GM12878 (cell line): ENCODE measurements around the gene H2AZ1. TPM values are rescaled to one million over a fixed set of nuclear protein-coding genes. Genes with fewer than 3 reads are reported as not detected.

Experiments
- BACH1 ChIP-seq: fragments of 450-650 bp; IDR thresholded peaks from 2 replicates; pipeline ENCODE4 v1.6.1; 2017; ENCODE audit warnings: mild to moderate bottlenecking, borderline replicate concordance
- BMI1 ChIP-seq: fragments of 450-650 bp; IDR thresholded peaks from 2 replicates; pipeline ENCODE4 v1.6.1; 2016; ENCODE audit warnings: mild to moderate bottlenecking, moderate library complexity, borderline replicate concordance
- CHD4 ChIP-seq: fragments of 200-600 bp; sonication (generic); IDR thresholded peaks from 2 replicates; pipeline ENCODE4 v1.6.1; 2016; ENCODE audit warnings: mild to moderate bottlenecking
- FOXM1 ChIP-seq: IDR thresholded peaks from 2 replicates; pipeline ENCODE4 v1.6.1; 2012; ENCODE audit warnings: low read depth, mild to moderate bottlenecking, inconsistent platforms, low read length, moderate library complexity
- MTA2 ChIP-seq: fragments of 450-650 bp; IDR thresholded peaks from 2 replicates; pipeline ENCODE4 v1.6.1; 2016; ENCODE audit warnings: low read depth, mild to moderate bottlenecking, moderate library complexity
- MYC ChIP-seq: IDR thresholded peaks from 2 replicates; pipeline ENCODE4 v1.6.1; 2011; ENCODE audit warnings: mild to moderate bottlenecking, low read length, moderate library complexity, inconsistent platforms; ENCODE audit not compliant: insufficient read depth, insufficient replicate concordance, insufficient read length, severe bottlenecking
- NRF1 ChIP-seq: conservative IDR thresholded peaks from 2 replicates; pipeline ENCODE4 v1.6.1; 2011; ENCODE audit warnings: mild to moderate bottlenecking, low read depth, low read length, improper control_type of control experiment
- POLR2A ChIP-seq: IDR thresholded peaks from 2 replicates; pipeline ENCODE4 v1.6.1; 2011; ENCODE audit warnings: low read depth, mild to moderate bottlenecking, low read length
- RUNX3 ChIP-seq: IDR thresholded peaks from 2 replicates; pipeline ENCODE4 v1.6.1; 2012; ENCODE audit warnings: low read length, inconsistent platforms
- SMC3 ChIP-seq: IDR thresholded peaks from 2 replicates; pipeline ENCODE4 v1.6.1; 2011; ENCODE audit warnings: low read length, improper control_type of control experiment, borderline replicate concordance
- SREBF1 ChIP-seq: IDR thresholded peaks from 2 replicates; pipeline ENCODE4 v1.6.1; 2012; ENCODE audit warnings: mild to moderate bottlenecking, low read length
- STAT1 ChIP-seq: fragments of 450-650 bp; conservative IDR thresholded peaks from 2 replicates; pipeline ENCODE4 v1.6.1; 2014; ENCODE audit warnings: antibody characterized with exemption, mild to moderate bottlenecking
- ZNF274 ChIP-seq: IDR thresholded peaks from one replicate; pipeline ENCODE4 v1.8.0; 2011; ENCODE audit not compliant: insufficient read length, insufficient read depth
- polyA plus RNA-seq, 11 experiments: library from polyadenylated mRNA; depleted of rRNA in 4 of 11; unstranded in 6 of 11; stranded (reverse) in 5 of 11; fragments of >200 nt; fragmentation: Nextera tagmentation in 4 of 11; fragmentation: Illumina TruSeq in 1 of 11; extraction: Ambion mirVana in 4 of 11; extraction: Trizol in 1 of 11; gene quantifications; 1 replicate in 1 of 11; 2 replicates in 10 of 11; pipeline versions ENCODE4 v1.2.1 to v1.2.3, GENCODE V29; 2011 to 2016; ENCODE audit warnings: inconsistent platforms in 2 of 11, missing spikeins in 2 of 11, low read depth in 1 of 11
- total RNA-seq, 4 experiments: library from RNA; depleted of rRNA in 3 of 4; stranded (reverse); fragments of >200 nt in 3 of 4; fragmentation: Illumina TruSeq in 1 of 4; extraction: Trizol in 1 of 4; gene quantifications; 2 replicates each; pipeline versions ENCODE4 v1.2.1 to v1.2.3, GENCODE V29; 2013 to 2021
- TF ChIP-seq, protein P1 (sequence below): IDR thresholded peaks from 2 replicates; pipeline ENCODE4 v1.6.1; 2011; ENCODE audit warnings: borderline replicate concordance, low read depth, mild to moderate bottlenecking, moderate library complexity, low read length; ENCODE audit not compliant: insufficient read depth, poor library complexity, severe bottlenecking
- TF ChIP-seq, protein P2 (sequence below): fragments of 150-350 bp; IDR thresholded peaks from 2 replicates; pipeline ENCODE4 v1.6.1; 2014; ENCODE audit warnings: mild to moderate bottlenecking, low read depth, low read length
- TF ChIP-seq, protein P3 (sequence below): fragments of 450-650 bp; formaldehyde crosslinking; IDR thresholded peaks from 2 replicates; pipeline ENCODE4 v1.4.0; 2020; ENCODE audit warnings: mild to moderate bottlenecking, moderate library complexity
- TF ChIP-seq, protein P4 (sequence below): fragments of 450-650 bp; IDR thresholded peaks from 2 replicates; pipeline ENCODE4 v1.6.1; 2017; ENCODE audit warnings: mild to moderate bottlenecking
- TF ChIP-seq, protein P5 (sequence below): IDR thresholded peaks from 2 replicates; pipeline ENCODE4 v1.6.1; 2012; ENCODE audit warnings: low read depth, low read length, improper control_type of control experiment
- TF ChIP-seq, protein P6 (sequence below): IDR thresholded peaks from 2 replicates; pipeline ENCODE4 v1.6.1; 2011; ENCODE audit warnings: low read depth, mild to moderate bottlenecking, low read length, moderate library complexity, borderline replicate concordance; ENCODE audit errors: extremely low read depth

H2AZ1 gene
- total and polyA plus RNA-seq, 10 of the 15 experiments (the other 5 are each of a cell fraction or from before 2014, with no cell fraction given), result 652 to 4,800 (median 898) TPM

DNA sequence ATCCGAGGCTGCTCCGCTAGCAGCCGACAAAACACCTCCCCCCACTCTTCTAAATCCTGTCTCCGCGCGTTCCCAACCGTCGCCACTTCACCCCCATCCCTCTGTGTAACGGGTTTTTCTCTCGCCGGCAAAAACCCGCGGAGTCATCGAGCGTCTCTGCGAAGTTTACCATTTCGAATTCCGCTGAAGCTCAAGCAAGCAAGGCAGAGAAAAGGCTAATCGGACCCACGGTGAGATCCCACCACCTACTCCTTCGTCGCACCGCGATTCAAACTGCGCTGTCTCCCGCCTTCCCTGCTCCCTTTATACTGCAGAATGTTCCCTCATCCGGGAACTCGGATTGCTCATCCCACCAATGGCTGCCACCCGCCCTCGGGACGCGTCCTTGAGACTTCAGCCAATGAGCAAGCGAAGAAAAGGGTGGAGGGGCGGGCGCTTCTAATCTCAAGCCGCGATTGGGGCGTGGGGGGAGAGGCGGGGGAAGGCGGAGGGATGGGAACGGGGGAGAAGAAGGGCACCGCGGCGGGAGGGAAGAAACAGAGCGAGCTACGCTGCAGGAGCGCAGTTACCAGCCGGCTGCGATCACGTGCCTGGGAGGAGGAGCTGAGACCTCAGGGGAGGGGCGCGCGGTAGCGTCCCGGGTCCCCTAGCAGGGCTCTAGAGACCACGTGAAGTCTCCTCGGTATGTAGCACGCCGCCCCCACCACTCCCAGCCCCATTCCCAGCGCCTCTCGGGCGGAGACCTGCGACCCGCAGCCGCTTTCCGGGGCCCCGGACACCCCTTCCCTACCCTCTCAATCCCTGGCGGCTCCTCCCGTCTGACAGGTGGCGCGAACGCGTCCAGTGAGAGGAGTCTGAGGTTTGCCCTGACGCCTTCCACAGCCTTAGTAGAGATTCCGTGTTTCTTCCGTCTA is at the start of gene H2AZ1 (continued):
- TF ChIP-seq, protein P1, sequence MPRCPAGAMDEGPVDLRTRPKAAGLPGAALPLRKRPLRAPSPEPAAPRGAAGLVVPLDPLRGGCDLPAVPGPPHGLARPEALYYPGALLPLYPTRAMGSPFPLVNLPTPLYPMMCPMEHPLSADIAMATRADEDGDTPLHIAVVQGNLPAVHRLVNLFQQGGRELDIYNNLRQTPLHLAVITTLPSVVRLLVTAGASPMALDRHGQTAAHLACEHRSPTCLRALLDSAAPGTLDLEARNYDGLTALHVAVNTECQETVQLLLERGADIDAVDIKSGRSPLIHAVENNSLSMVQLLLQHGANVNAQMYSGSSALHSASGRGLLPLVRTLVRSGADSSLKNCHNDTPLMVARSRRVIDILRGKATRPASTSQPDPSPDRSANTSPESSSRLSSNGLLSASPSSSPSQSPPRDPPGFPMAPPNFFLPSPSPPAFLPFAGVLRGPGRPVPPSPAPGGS, result no peak
- TF ChIP-seq, protein P2, sequence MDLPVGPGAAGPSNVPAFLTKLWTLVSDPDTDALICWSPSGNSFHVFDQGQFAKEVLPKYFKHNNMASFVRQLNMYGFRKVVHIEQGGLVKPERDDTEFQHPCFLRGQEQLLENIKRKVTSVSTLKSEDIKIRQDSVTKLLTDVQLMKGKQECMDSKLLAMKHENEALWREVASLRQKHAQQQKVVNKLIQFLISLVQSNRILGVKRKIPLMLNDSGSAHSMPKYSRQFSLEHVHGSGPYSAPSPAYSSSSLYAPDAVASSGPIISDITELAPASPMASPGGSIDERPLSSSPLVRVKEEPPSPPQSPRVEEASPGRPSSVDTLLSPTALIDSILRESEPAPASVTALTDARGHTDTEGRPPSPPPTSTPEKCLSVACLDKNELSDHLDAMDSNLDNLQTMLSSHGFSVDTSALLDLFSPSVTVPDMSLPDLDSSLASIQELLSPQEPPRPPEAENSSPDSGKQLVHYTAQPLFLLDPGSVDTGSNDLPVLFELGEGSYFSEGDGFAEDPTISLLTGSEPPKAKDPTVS, result no peak
- TF ChIP-seq STAT1 (peak; percentile 47; the same call in 1 of the 2 replicates), RUNX3 (peak; percentile 54), BACH1 (peak; percentile 64), POLR2A (peak; percentile 100), MYC (no peak), BMI1 (no peak), NRF1 (no peak), CHD4 (no peak), SREBF1 (no peak), ZNF274 (no peak), MTA2 (peak; percentile 21; the same call in 1 of the 2 replicates), SMC3 (no peak), FOXM1 (0 out of 2 replicates have a peak, but pooled peaks have one; percentile 22)
- TF ChIP-seq, protein P3, sequence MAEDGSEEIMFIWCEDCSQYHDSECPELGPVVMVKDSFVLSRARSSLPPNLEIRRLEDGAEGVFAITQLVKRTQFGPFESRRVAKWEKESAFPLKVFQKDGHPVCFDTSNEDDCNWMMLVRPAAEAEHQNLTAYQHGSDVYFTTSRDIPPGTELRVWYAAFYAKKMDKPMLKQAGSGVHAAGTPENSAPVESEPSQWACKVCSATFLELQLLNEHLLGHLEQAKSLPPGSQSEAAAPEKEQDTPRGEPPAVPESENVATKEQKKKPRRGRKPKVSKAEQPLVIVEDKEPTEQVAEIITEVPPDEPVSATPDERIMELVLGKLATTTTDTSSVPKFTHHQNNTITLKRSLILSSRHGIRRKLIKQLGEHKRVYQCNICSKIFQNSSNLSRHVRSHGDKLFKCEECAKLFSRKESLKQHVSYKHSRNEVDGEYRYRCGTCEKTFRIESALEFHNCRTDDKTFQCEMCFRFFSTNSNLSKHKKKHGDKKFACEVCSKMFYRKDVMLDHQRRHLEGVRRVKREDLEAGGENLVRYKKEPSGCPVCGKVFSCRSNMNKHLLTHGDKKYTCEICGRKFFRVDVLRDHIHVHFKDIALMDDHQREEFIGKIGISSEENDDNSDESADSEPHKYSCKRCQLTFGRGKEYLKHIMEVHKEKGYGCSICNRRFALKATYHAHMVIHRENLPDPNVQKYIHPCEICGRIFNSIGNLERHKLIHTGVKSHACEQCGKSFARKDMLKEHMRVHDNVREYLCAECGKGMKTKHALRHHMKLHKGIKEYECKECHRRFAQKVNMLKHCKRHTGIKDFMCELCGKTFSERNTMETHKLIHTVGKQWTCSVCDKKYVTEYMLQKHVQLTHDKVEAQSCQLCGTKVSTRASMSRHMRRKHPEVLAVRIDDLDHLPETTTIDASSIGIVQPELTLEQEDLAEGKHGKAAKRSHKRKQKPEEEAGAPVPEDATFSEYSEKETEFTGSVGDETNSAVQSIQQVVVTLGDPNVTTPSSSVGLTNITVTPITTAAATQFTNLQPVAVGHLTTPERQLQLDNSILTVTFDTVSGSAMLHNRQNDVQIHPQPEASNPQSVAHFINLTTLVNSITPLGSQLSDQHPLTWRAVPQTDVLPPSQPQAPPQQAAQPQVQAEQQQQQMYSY (CRISPR knock-in tag), result no peak
- TF ChIP-seq, protein P4, sequence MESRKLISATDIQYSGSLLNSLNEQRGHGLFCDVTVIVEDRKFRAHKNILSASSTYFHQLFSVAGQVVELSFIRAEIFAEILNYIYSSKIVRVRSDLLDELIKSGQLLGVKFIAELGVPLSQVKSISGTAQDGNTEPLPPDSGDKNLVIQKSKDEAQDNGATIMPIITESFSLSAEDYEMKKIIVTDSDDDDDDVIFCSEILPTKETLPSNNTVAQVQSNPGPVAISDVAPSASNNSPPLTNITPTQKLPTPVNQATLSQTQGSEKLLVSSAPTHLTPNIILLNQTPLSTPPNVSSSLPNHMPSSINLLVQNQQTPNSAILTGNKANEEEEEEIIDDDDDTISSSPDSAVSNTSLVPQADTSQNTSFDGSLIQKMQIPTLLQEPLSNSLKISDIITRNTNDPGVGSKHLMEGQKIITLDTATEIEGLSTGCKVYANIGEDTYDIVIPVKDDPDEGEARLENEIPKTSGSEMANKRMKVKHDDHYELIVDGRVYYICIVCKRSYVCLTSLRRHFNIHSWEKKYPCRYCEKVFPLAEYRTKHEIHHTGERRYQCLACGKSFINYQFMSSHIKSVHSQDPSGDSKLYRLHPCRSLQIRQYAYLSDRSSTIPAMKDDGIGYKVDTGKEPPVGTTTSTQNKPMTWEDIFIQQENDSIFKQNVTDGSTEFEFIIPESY, result no peak
- TF ChIP-seq, protein P5, sequence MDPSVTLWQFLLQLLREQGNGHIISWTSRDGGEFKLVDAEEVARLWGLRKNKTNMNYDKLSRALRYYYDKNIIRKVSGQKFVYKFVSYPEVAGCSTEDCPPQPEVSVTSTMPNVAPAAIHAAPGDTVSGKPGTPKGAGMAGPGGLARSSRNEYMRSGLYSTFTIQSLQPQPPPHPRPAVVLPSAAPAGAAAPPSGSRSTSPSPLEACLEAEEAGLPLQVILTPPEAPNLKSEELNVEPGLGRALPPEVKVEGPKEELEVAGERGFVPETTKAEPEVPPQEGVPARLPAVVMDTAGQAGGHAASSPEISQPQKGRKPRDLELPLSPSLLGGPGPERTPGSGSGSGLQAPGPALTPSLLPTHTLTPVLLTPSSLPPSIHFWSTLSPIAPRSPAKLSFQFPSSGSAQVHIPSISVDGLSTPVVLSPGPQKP, result no peak
- TF ChIP-seq, protein P6, sequence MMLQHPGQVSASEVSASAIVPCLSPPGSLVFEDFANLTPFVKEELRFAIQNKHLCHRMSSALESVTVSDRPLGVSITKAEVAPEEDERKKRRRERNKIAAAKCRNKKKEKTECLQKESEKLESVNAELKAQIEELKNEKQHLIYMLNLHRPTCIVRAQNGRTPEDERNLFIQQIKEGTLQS, result peak; percentile 43; the same call in 1 of the 2 replicates
